RWPE2 (cell line): ENCODE results near the gene CTSZ.
"Not testable (repeated sequence)": the region's sequence is repeated elsewhere in the genome, so short reads cannot be mapped to it uniquely, and the experiment has no call there.

Experiments used
- ATAC-seq: fragments of 200-7000 bp; cut with Tn5 transposase; 3 replicates; pipeline ENCODE4 v1.9.1; 2021; ENCODE audit warnings: low read depth
- DNase-seq: peaks from one replicate; pipeline ENCODE4 v3.0.0-alpha.2; 2020; ENCODE audit warnings: low spot score
- H3K27ac ChIP-seq: fragments of 450-650 bp; 2 replicates; pipeline ENCODE4 v1.5.1; 2017; ENCODE audit warnings: mild to moderate bottlenecking; ENCODE audit not compliant: poor library complexity, severe bottlenecking
- H3K27me3 ChIP-seq: fragments of 250-450 bp; sonication (Bioruptor Pico); 2 replicates; pipeline ENCODE4 v1.5.1; 2021; ENCODE audit warnings: mild to moderate bottlenecking, moderate library complexity; ENCODE audit not compliant: insufficient read depth, poor library complexity, severe bottlenecking
- H3K36me3 ChIP-seq: fragments of 250-450 bp; sonication (Bioruptor Pico); 2 replicates; pipeline ENCODE4 v1.5.1; 2020; ENCODE audit warnings: low read depth, mild to moderate bottlenecking, moderate library complexity
- H3K4me1 ChIP-seq: fragments of 250-450 bp; sonication (Bioruptor Pico); 2 replicates; pipeline ENCODE4 v1.5.1; 2021; ENCODE audit warnings: mild to moderate bottlenecking, moderate library complexity; ENCODE audit not compliant: insufficient read depth, poor library complexity, severe bottlenecking
- H3K4me3 ChIP-seq: fragments of 250-450 bp; sonication (Bioruptor Pico); 2 replicates; pipeline ENCODE4 v1.5.1; 2021; ENCODE audit warnings: mild to moderate bottlenecking, moderate library complexity; ENCODE audit not compliant: severe bottlenecking
- H3K9me3 ChIP-seq: fragments of 250-450 bp; sonication (Bioruptor Pico); 2 replicates; pipeline ENCODE4 v1.5.1; 2021; ENCODE audit warnings: mild to moderate bottlenecking, moderate library complexity; ENCODE audit not compliant: severe bottlenecking
- TF ChIP-seq, protein P1 (sequence below): fragments of 450-650 bp; IDR thresholded peaks from one replicate; pipeline ENCODE4 v1.5.1; 2017; ENCODE audit warnings: mild to moderate bottlenecking, moderate library complexity; ENCODE audit not compliant: poor library complexity, severe bottlenecking

The CTSZ gene

DNA sequence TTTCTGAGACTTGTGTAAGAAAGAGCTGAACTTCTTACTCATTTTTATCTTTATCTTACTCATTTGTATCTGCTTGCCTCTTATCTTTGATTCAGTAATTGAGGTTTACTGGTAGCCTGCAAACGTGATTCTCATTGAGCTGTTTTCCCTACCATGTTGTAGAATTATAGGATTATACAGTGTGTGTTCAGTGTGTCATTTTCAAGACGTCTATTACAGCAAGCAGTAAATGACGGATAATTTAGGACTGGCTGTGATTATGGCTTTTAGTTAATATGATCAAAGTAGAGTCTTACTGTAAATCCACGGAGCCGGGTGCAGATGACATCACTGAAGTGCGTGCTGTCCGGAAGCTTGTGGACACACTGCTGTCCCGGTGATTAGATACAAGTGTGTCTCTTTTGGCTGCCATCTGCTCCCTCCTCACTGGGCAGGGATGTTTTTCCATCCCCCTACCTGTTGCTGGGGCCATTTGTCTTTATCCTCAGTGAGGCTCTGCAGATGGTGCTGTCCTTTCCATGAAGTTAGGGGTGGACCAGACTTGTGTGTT lies 20.0 kb downstream of the CTSZ start:
- ATAC-seq (no peak), DNase-seq (peak; percentile 62)
- H3K27ac ChIP-seq, result no peak overlapping the region
- H3K36me3 ChIP-seq, result peaks cover 91% of the 10 kb centered on the region
- H3K27me3 ChIP-seq, result no peaks in the 10 kb centered on the region
- TF ChIP-seq, protein P1, sequence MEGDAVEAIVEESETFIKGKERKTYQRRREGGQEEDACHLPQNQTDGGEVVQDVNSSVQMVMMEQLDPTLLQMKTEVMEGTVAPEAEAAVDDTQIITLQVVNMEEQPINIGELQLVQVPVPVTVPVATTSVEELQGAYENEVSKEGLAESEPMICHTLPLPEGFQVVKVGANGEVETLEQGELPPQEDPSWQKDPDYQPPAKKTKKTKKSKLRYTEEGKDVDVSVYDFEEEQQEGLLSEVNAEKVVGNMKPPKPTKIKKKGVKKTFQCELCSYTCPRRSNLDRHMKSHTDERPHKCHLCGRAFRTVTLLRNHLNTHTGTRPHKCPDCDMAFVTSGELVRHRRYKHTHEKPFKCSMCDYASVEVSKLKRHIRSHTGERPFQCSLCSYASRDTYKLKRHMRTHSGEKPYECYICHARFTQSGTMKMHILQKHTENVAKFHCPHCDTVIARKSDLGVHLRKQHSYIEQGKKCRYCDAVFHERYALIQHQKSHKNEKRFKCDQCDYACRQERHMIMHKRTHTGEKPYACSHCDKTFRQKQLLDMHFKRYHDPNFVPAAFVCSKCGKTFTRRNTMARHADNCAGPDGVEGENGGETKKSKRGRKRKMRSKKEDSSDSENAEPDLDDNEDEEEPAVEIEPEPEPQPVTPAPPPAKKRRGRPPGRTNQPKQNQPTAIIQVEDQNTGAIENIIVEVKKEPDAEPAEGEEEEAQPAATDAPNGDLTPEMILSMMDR, result no peak
- no peak overlapping the region for H3K4me3 ChIP-seq
- peaks cover 8% of the 10 kb centered on the region for H3K4me1 ChIP-seq
- no peaks in the 10 kb centered on the region for H3K9me3 ChIP-seq

DNA sequence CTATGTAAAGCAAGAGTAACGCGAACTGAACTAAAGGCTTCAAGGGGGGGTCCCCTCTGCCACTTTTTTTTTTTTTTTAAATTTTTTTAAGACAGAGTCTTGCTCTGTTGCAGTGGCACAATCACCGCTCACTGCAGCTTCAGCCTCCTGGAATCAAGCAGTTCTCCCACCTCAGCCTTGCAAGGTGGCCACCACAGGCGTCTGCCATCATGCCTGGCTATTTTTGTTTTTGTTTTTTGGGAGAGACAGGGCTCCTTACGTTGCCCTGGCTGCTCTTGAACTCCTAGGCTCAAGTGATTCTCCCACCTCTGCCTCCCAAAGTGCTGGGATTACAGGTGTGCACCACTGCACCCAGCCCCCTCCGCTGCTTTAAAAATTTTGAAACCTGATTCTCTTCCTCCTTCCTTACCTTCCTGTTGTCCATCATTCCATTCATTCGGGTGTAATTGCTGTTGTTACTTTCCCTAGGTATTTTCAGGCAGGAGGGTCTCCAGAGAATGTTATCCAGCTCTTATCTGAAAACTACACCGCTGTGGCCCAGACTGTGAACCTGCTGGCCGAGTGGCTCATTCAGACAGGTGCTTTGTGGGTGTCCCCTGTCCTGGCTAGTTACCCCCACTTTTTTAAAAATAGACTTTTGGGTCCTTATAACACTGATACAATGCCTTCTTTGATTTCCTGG lies 20.6 kb downstream of the CTSZ start:
- ATAC-seq (no peak), DNase-seq (peak; percentile 57)
- Histone ChIP-seq H3K4me3 (no peak overlapping the region), H3K27ac (no peak overlapping the region), H3K4me1 (peaks cover 8% of the 10 kb centered on the region), H3K36me3 (peaks cover 85% of the 10 kb centered on the region), H3K9me3 (no peaks in the 10 kb centered on the region), H3K27me3 (no peaks in the 10 kb centered on the region)
- TF ChIP-seq, protein P1, result no peak

DNA sequence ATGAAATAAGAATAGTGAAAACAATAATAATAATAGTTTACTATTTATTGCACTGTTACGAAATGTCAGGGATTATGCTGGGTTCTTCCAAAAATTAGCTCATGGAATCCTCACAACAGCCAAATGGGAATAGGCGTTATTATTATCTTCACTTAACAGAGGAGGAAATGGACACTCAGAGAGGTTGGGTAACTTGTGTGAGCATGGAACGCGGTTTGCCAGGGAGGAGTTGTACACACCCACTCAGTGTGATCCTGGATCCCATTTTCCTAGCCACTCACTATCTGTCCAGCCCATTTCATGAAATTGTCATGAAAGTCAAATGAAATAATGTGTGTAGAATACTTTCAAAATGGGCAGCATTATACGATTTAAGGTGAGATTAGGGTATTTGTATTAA lies 21.4 kb downstream of the CTSZ start:
- Histone ChIP-seq H3K4me3 (no peak overlapping the region), H3K4me1 (peaks cover 8% of the 10 kb centered on the region), H3K36me3 (peaks cover 77% of the 10 kb centered on the region), H3K27me3 (no peaks in the 10 kb centered on the region), H3K9me3 (no peaks in the 10 kb centered on the region), H3K27ac (no peak overlapping the region)
- ATAC-seq, result no peak
- TF ChIP-seq, protein P1, result no peak
- DNase-seq, result peak; percentile 34

DNA sequence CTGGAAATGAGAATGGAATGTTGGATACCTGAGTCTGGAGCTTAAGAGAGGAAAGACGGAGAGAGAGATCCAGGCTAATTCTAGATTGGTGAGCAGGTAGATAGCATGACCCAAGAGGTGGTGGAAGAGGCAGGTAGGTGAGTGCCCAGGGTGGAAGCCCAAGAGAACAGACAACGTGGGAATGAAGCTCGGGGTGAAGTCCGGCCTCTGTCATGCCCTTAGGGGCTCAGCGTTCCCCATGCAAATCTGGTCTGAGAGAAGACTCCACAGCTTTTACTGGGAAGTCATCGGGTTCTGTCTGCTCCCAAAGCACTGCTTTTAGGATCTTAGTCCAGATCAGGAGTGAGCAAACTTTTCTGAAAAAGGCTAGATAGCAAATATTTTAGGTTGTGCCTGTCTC lies 22.4 kb downstream of the CTSZ start:
- Histone ChIP-seq H3K9me3 (no peaks in the 10 kb centered on the region), H3K27ac (no peak overlapping the region), H3K4me1 (peaks cover 11% of the 10 kb centered on the region), H3K27me3 (no peaks in the 10 kb centered on the region), H3K36me3 (peaks cover 68% of the 10 kb centered on the region), H3K4me3 (no peak overlapping the region)
- TF ChIP-seq, protein P1, result no peak
- ATAC-seq (no peak), DNase-seq (peak; percentile 58)

DNA sequence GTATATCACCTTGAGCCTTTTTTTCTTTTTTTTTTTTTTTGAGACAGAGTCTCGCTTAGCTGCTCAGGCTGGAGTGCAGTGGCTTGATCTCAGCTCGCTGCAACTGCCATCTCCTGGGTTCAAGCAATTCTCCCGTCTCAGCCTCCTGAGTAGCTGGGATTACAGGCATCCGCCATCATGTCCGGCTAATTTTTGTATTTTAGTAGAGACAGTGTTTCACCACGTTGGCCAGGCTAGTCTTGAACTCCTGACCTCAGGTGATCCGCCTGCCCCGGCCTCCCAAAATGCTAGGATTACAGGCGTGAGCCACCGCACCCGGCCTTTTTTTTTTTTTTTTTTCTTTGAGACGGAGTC lies 24.0 kb downstream of the CTSZ start:
- Histone ChIP-seq H3K4me1 (peaks cover 11% of the 10 kb centered on the region), H3K36me3 (peaks cover 52% of the 10 kb centered on the region)
- ATAC-seq, H3K27ac ChIP-seq, H3K4me3 ChIP-seq, DNase-seq, H3K27me3 ChIP-seq, H3K9me3 ChIP-seq: not testable (repeated sequence)
